Vagina (tissue), 2 donors: ENCODE measurements around the gene FBLN1. TPM values are rescaled to one million over a fixed set of nuclear protein-coding genes. Genes with fewer than 3 reads are reported as not detected.

Source experiments
- DNase-seq, 2 donors: peaks; one replicate each; pipeline ENCODE4 v3.0.0-alpha.2; 2017; ENCODE audit errors: extremely low spot score in 2 of 2
- H3K27ac ChIP-seq: fragments of 200-600 bp; sonication (generic); one replicate; pipeline ENCODE4 v1.5.1; 2019
- H3K27me3 ChIP-seq: fragments of 200-600 bp; sonication (generic); one replicate; pipeline ENCODE4 v1.5.1; 2019
- H3K36me3 ChIP-seq, 2 donors: fragments of 200-600 bp; sonication (generic); one replicate each; pipeline ENCODE4 v1.5.1; 2017 to 2019
- H3K4me1 ChIP-seq: fragments of 200-600 bp; sonication (generic); one replicate; pipeline ENCODE4 v1.5.1; 2019
- H3K4me3 ChIP-seq, 2 donors: fragments of 200-600 bp; sonication (generic); 1 replicate in 1 of 2; 2 replicates in 1 of 2; pipeline ENCODE4 v1.5.1; 2016 to 2019
- H3K9me3 ChIP-seq: fragments of 200-600 bp; sonication (generic); one replicate; pipeline ENCODE4 v1.5.1; 2019
- POLR2A ChIP-seq, 2 donors: fragments of 450-650 bp; IDR thresholded peaks; one replicate each; pipeline ENCODE4 v1.6.1; 2017; ENCODE audit warnings: antibody characterized with exemption in 2 of 2, mild to moderate bottlenecking in 2 of 2, moderate library complexity in 2 of 2
- POLR2AphosphoS5 ChIP-seq, 2 donors: sonication (generic); formaldehyde crosslinking; IDR thresholded peaks; one replicate each; pipeline ENCODE4 v1.9.0; 2017; ENCODE audit warnings: antibody characterized with exemption in 2 of 2, mild to moderate bottlenecking in 2 of 2, low read depth in 1 of 2; ENCODE audit not compliant: insufficient read depth in 1 of 2
- intact Hi-C: fragments of 100-400 bp; cut with DNase I; formaldehyde crosslinking; loops from one replicate; pipeline ENCODE4 v1.15.1; 2023
- total RNA-seq: library from RNA; depleted of rRNA; stranded (reverse); fragments of >200 nt; gene quantifications from one replicate; pipeline ENCODE4 v1.2.3, GENCODE V29; 2016
- TF ChIP-seq, protein P1 (sequence below), 3 experiments: fragments of 450-650 bp in 2 of 3; fragments of 200-600 bp in 1 of 3; sonication (generic) in 1 of 3; IDR thresholded peaks; one replicate each; pipeline ENCODE4 v1.5.1; 2017 to 2019; ENCODE audit warnings: antibody characterized with exemption in 3 of 3, mild to moderate bottlenecking in 2 of 3, moderate library complexity in 2 of 3

The FBLN1 gene
- total RNA-seq, 1 donor from 2014 or later = 1,019 TPM

DNA sequence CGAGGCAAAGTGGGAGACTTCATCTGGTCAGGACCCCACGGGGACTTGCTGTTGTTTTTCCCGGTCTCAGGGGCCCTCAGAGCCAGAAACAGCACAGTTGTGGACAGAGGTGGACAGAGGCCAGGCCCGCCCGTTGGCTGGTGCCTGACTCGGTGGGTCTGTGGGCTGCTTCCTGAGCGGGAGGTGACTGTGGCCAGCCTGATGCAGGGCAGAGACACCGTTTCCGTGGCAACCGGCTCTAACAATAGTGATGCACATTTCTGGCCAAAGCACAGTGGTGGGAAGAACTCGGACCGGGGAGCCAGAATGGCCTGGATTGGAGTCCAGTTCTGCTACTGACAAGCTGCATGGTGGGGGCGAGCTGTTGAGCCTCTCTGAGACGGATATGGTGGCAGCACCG is 110.3 kb downstream of the FBLN1 start:
- no peak for DNase-seq
- H3K36me3 ChIP-seq = no peaks in the 10 kb centered on the region
- TF ChIP-seq, protein P1, sequence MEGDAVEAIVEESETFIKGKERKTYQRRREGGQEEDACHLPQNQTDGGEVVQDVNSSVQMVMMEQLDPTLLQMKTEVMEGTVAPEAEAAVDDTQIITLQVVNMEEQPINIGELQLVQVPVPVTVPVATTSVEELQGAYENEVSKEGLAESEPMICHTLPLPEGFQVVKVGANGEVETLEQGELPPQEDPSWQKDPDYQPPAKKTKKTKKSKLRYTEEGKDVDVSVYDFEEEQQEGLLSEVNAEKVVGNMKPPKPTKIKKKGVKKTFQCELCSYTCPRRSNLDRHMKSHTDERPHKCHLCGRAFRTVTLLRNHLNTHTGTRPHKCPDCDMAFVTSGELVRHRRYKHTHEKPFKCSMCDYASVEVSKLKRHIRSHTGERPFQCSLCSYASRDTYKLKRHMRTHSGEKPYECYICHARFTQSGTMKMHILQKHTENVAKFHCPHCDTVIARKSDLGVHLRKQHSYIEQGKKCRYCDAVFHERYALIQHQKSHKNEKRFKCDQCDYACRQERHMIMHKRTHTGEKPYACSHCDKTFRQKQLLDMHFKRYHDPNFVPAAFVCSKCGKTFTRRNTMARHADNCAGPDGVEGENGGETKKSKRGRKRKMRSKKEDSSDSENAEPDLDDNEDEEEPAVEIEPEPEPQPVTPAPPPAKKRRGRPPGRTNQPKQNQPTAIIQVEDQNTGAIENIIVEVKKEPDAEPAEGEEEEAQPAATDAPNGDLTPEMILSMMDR (IDR thresholded peaks at IDR 0.05) = no peak
- TF ChIP-seq POLR2A (IDR thresholded peaks at IDR 0.05) (no peak), POLR2AphosphoS5 (IDR thresholded peaks at IDR 0.05; ENCODE audit: insufficient read depth in 1 of 2, low read depth in 1 of 2) (no peak)
- no peak overlapping the region for H3K4me3 ChIP-seq
- H3K4me1 ChIP-seq = peaks cover 8% of the 10 kb centered on the region
- no peaks in the 10 kb centered on the region for H3K27me3 ChIP-seq
- intact Hi-C loops = no loop called here
- H3K9me3 ChIP-seq = no peaks in the 10 kb centered on the region
- peak overlapping the region; percentile 76 for H3K27ac ChIP-seq

- H3K27me3 ChIP-seq = no peaks in the 10 kb centered on the region
- H3K36me3 ChIP-seq = no peaks in the 10 kb centered on the region
- intact Hi-C loops = no loop called here
- peaks cover 8% of the 10 kb centered on the region for H3K4me1 ChIP-seq
- no peak overlapping the region for H3K4me3 ChIP-seq
- H3K9me3 ChIP-seq = no peaks in the 10 kb centered on the region
- no peak overlapping the region for H3K27ac ChIP-seq
- no peak for DNase-seq
- no peak for TF ChIP-seq POLR2A (IDR thresholded peaks at IDR 0.05)
- no peak for TF ChIP-seq POLR2AphosphoS5 (IDR thresholded peaks at IDR 0.05; ENCODE audit: insufficient read depth in 1 of 2, low read depth in 1 of 2)
- TF ChIP-seq, protein P1 (IDR thresholded peaks at IDR 0.05) = no peak
Observed at GRCh38 chr22:45615364-45615763, 112.7 kb downstream of the FBLN1 start.

DNA sequence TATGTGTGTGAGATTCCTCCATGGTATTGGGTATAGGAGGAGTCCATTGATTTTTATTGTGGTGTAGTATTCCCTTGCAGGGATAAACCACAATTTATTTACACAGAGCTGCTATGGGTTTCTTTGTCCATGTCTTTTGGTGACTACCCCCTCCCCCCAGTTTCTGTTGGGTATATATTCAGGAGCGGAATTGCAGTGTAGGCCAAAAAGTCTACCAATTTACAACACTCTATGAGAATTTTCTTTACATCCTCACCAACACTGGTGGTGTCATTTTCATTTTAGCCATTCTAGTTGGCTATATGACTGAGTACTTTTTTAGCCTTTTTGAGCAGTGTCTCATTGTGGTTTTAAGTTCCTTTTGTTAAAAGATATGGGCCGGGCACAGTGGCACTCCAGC is 113.7 kb downstream of the FBLN1 start:
- DNase-seq = no peak
- no peaks in the 10 kb centered on the region for H3K36me3 ChIP-seq
- H3K27me3 ChIP-seq = no peaks in the 10 kb centered on the region
- TF ChIP-seq, protein P1 (IDR thresholded peaks at IDR 0.05) = no peak
- TF ChIP-seq POLR2AphosphoS5 (IDR thresholded peaks at IDR 0.05; ENCODE audit: insufficient read depth in 1 of 2, low read depth in 1 of 2) (no peak), POLR2A (IDR thresholded peaks at IDR 0.05) (no peak)
- H3K4me1 ChIP-seq = peaks cover 8% of the 10 kb centered on the region
- intact Hi-C loops = no loop called here
- H3K27ac ChIP-seq = no peak overlapping the region
- no peak overlapping the region for H3K4me3 ChIP-seq
- no peaks in the 10 kb centered on the region for H3K9me3 ChIP-seq

DNA sequence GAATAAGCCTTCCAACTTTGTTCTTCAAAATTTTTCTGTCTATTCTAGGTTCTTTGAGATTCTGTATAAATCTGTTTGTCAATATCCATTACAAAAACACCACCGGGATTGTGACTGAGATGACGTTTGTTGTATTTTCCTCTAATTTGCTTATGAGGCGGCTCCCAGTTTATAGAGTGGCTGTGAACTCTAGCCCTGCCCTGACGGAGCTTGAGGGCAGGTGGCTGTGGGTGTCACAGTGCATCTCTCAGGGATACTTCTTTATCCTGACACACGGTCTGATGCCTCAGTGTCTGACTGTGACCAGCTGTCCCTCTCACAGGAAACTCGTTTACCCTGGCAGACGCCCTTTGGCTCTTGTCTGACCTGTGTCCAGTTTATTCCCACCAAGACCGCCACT is 115.3 kb downstream of the FBLN1 start:
- DNase-seq = no peak
- Histone ChIP-seq H3K27ac (no peak overlapping the region), H3K4me3 (no peak overlapping the region), H3K4me1 (peaks cover 4% of the 10 kb centered on the region), H3K27me3 (no peaks in the 10 kb centered on the region), H3K36me3 (no peaks in the 10 kb centered on the region), H3K9me3 (no peaks in the 10 kb centered on the region)
- TF ChIP-seq POLR2AphosphoS5 (IDR thresholded peaks at IDR 0.05; ENCODE audit: insufficient read depth in 1 of 2, low read depth in 1 of 2) = no peak
- no peak for TF ChIP-seq POLR2A (IDR thresholded peaks at IDR 0.05)
- TF ChIP-seq, protein P1 (IDR thresholded peaks at IDR 0.05) = no peak
- intact Hi-C loops = no loop called here

DNA sequence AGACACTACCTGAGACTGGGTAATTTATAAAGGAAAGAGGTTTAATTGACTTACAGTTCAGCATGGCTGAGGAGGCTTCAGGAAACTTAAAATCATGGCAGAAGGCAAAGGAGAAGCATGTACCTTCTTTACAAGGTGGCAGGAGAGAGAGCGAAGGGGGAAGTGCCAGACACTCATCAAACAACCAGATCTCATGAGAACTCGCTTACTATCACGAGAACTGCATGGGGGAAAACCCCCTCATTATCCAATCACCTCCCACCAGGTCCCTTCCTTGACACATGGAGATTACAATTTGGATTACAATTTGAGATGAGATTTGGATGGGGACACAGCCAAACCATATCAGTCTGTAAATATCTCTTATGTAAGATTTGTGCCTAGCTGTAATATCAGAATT is 118.0 kb downstream of the FBLN1 start:
- no peak for DNase-seq
- no peaks in the 10 kb centered on the region for H3K36me3 ChIP-seq
- H3K27me3 ChIP-seq = no peaks in the 10 kb centered on the region
- no peaks in the 10 kb centered on the region for H3K9me3 ChIP-seq
- no peak overlapping the region for H3K27ac ChIP-seq
- intact Hi-C loops = no loop called here
- H3K4me3 ChIP-seq = no peak overlapping the region
- H3K4me1 ChIP-seq = peaks cover 14% of the 10 kb centered on the region
- TF ChIP-seq, protein P1 (IDR thresholded peaks at IDR 0.05) = no peak
- no peak for TF ChIP-seq POLR2A (IDR thresholded peaks at IDR 0.05)
- TF ChIP-seq POLR2AphosphoS5 (IDR thresholded peaks at IDR 0.05; ENCODE audit: insufficient read depth in 1 of 2, low read depth in 1 of 2) = no peak
